Parathyroid adenoma (tissue), 2 donors: ENCODE measurements around the gene WFIKKN1.

Experiments used
- H2AFZ ChIP-seq: fragments of 300-600 bp; sonication (generic); one replicate; pipeline ENCODE4 v1.7.0; 2017; ENCODE audit warnings: antibody characterized with exemption, mild to moderate bottlenecking
- H3K27ac ChIP-seq: fragments of 300-600 bp; sonication (generic); one replicate; pipeline ENCODE4 v1.7.0; 2017
- H3K27me3 ChIP-seq: fragments of 300-600 bp; sonication (generic); one replicate; pipeline ENCODE4 v1.7.0; 2017; ENCODE audit warnings: low read length; ENCODE audit not compliant: control insufficient read depth, insufficient read depth
- H3K36me3 ChIP-seq: fragments of 300-600 bp; sonication (generic); one replicate; pipeline ENCODE4 v1.7.0; 2017; ENCODE audit warnings: low read length; ENCODE audit not compliant: control insufficient read depth, insufficient read depth
- H3K4me1 ChIP-seq: fragments of 300-600 bp; sonication (generic); one replicate; pipeline ENCODE4 v1.7.0; 2017; ENCODE audit warnings: control low read depth
- H3K4me2 ChIP-seq: fragments of 300-600 bp; sonication (generic); one replicate; pipeline ENCODE4 v1.7.0; 2017; ENCODE audit warnings: low read length
- H3K4me3 ChIP-seq: fragments of 300-600 bp; sonication (generic); one replicate; pipeline ENCODE4 v1.7.0; 2017; ENCODE audit warnings: low read depth, low read length
- H3K79me2 ChIP-seq: fragments of 300-600 bp; sonication (generic); one replicate; pipeline ENCODE4 v1.7.0; 2017; ENCODE audit warnings: control low read depth
- H3K9ac ChIP-seq: fragments of 300-600 bp; sonication (generic); one replicate; pipeline ENCODE4 v1.7.0; 2017; ENCODE audit warnings: mild to moderate bottlenecking
- H3K9me3 ChIP-seq: fragments of 300-600 bp; sonication (generic); one replicate; pipeline ENCODE4 v1.7.0; 2017; ENCODE audit warnings: low read length; ENCODE audit not compliant: control insufficient read depth
- CTCF ChIP-seq: fragments of 300-600 bp; sonication (generic); IDR thresholded peaks from one replicate; pipeline ENCODE4 v1.7.0; 2017; ENCODE audit warnings: antibody characterized with exemption, mild to moderate bottlenecking
- donor health status: primary hyperparathyroidism.

WFIKKN1 gene

GRCh38 chr16:608019-608418, 22.8 kb upstream of the WFIKKN1 start:
- Histone ChIP-seq H3K4me2 (no peak overlapping the region), H3K4me1 (no peaks in the 10 kb centered on the region), H2AFZ (no peak overlapping the region), H3K9me3 (no peaks in the 10 kb centered on the region), H3K36me3 (no peaks in the 10 kb centered on the region), H3K27me3 (no peaks in the 10 kb centered on the region), H3K9ac (no peak overlapping the region), H3K27ac (no peak overlapping the region), H3K4me3 (no peak overlapping the region), H3K79me2 (peaks cover 58% of the 10 kb centered on the region)
- no peak for TF ChIP-seq CTCF

- no peaks in the 10 kb centered on the region for H3K27me3 ChIP-seq
- H3K27ac ChIP-seq, result no peak overlapping the region
- H3K79me2 ChIP-seq, result peaks cover 57% of the 10 kb centered on the region
- no peak overlapping the region for H2AFZ ChIP-seq
- no peaks in the 10 kb centered on the region for H3K36me3 ChIP-seq
- H3K4me2 ChIP-seq, result no peak overlapping the region
- no peak for TF ChIP-seq CTCF
- H3K9ac ChIP-seq, result no peak overlapping the region
- H3K4me3 ChIP-seq, result no peak overlapping the region
- no peaks in the 10 kb centered on the region for H3K9me3 ChIP-seq
- H3K4me1 ChIP-seq, result no peaks in the 10 kb centered on the region
Measured at GRCh38 chr16:609316-609715, 21.5 kb upstream of the WFIKKN1 start.

DNA sequence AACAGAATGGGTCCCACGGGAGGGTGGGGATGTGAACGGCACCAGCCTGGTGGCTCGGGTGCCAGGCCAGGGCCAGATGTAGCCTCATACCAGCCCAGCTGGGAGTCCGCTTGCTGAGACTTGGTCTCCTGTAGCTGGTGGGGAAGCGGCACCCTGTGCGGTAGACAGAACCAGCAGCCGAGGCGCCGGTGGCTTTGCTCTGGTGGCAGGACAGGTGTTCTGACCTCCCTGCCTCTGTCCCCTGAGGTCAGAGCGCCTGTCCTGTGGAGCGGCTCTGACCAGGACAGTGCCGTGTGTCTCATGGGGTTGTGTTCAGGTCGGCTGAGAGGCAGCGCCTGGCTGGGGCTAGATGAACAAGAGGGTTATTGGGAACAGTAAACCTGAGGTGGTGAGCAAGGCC, 20.8 kb upstream of the WFIKKN1 start:
- H3K27ac ChIP-seq, result no peak overlapping the region
- H3K27me3 ChIP-seq, result no peaks in the 10 kb centered on the region
- H3K9me3 ChIP-seq, result no peaks in the 10 kb centered on the region
- no peaks in the 10 kb centered on the region for H3K36me3 ChIP-seq
- H3K79me2 ChIP-seq, result peaks cover 54% of the 10 kb centered on the region
- H3K4me2 ChIP-seq, result no peak overlapping the region
- H3K4me1 ChIP-seq, result no peaks in the 10 kb centered on the region
- H3K9ac ChIP-seq, result no peak overlapping the region
- no peak overlapping the region for H2AFZ ChIP-seq
- no peak overlapping the region for H3K4me3 ChIP-seq
- no peak for TF ChIP-seq CTCF

DNA sequence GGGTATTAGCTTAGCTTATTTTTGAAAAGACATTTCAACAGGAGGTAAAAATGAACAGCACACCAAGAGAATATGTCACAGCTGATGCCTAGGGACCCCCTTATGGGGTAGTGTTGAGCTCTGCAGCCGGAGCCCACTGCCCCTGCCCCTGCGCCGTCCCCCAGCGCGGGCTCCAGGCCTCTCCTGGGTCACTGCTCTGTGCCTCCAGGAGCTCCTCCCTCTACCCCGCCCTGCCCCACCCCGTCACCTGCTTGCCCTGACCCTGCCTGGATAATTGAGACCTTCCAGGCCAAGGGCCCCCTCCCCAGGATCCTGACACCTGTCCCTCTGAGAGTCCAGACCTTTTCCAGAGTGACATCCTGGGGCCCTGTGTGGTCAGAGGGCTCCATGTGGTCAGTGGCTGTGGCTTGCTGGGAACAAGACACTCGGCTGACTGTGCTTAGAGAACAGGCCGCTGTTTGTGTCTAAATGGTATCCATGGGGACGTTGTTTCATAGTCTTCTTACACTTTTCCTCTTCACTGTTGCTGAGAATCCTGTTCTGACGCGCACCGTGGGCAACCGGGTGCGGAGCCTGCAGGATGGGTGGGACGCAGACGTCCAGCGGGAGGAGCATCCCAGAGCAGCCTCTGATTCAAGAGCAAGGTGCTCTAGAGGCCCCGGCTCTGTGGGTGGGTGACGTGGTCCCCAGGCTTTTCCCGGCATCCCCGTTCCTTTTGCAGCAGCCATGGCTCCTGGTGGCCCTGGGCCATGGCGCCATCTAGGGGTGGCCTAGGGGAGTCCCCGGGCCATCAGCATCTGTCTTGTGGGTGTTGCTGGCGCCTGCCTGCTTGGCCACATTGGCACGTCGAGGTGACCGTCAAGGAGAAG, 20.0 kb upstream of the WFIKKN1 start:
- Histone ChIP-seq H3K36me3 (no peaks in the 10 kb centered on the region), H3K4me3 (no peak overlapping the region), H3K4me1 (no peaks in the 10 kb centered on the region), H3K27me3 (no peaks in the 10 kb centered on the region), H3K9ac (no peak overlapping the region), H3K27ac (no peak overlapping the region), H3K9me3 (no peaks in the 10 kb centered on the region), H2AFZ (no peak overlapping the region), H3K4me2 (no peak overlapping the region), H3K79me2 (peaks cover 48% of the 10 kb centered on the region)
- TF ChIP-seq CTCF, result peak; percentile 72

GRCh38 chr16:615122-615521, 15.7 kb upstream of the WFIKKN1 start:
- no peak for TF ChIP-seq CTCF
- Histone ChIP-seq H3K4me3 (no peak overlapping the region), H3K4me1 (no peaks in the 10 kb centered on the region), H3K79me2 (peaks cover 22% of the 10 kb centered on the region), H3K27me3 (no peaks in the 10 kb centered on the region), H3K4me2 (no peak overlapping the region), H3K9me3 (no peaks in the 10 kb centered on the region), H2AFZ (no peak overlapping the region), H3K9ac (no peak overlapping the region), H3K36me3 (no peaks in the 10 kb centered on the region), H3K27ac (no peak overlapping the region)
